K562 (cell line): ENCODE results near the gene MMP20. TPM values are rescaled to one million over a fixed set of nuclear protein-coding genes. Genes with fewer than 3 reads are reported as not detected.
"Not testable (repeated sequence)": the region's sequence is repeated elsewhere in the genome, so short reads cannot be mapped to it uniquely, and the experiment has no call there.

Experiments used
- ATAC-seq: fragments of 200-7000 bp; cut with Tn5 transposase; 3 replicates; pipeline ENCODE4 v1.9.1; 2020; ENCODE audit warnings: moderate library complexity
- BruUV-seq: library from RNA; stranded (reverse); fragments of 400-500 nt; replicated peaks from 2 replicates; lab custom pipeline; 2021; lab: Mats Ljungman, UMichigan
- CTCF ChIA-PET: fragments of 300-600 bp; formaldehyde crosslinking; extraction: SDS; loops from one replicate; lab custom pipeline; 2021; ENCODE audit warnings: low intra/inter-chr PET ratio; lab: Yijun Ruan, JAX
- POLR2A ChIA-PET: fragments of 300-600, 350-650 bp; sonication (Branson Sonifier 250); formaldehyde crosslinking; extraction: SDS; loops from one replicate; lab custom pipeline; 2021; ENCODE audit warnings: antibody characterized with exemption, inconsistent platforms; lab: Yijun Ruan, JAX
- DNase-seq, 4 experiments: peaks; one replicate each; pipeline versions ENCODE4 v3.0.0 to v3.0.0-alpha.2; 2011 to 2018; ENCODE audit warnings: low spot score in 3 of 4, mixed read lengths in 3 of 4; ENCODE audit errors: extremely low read depth in 1 of 4
- FAIRE-seq: peaks from 2 replicates; lab custom pipeline; 2011; peaks lifted over from hg19 to GRCh38; lab: Jason Lieb, UNC
- H2AFZ ChIP-seq: 2 replicates; pipeline ENCODE4 v1.6.0; 2011; ENCODE audit warnings: low read depth, low read length, control low read depth, inconsistent platforms
- H3K27ac ChIP-seq: fragments of 200-600 bp; 3 replicates; pipeline ENCODE4 v1.8.0; 2011; ENCODE audit warnings: low read depth, mild to moderate bottlenecking, control low read depth, inconsistent platforms, low read length, moderate library complexity, mixed read lengths; ENCODE audit errors: extremely low read depth
- H3K27me3 ChIP-seq, 2 experiments: fragments of 300-600 bp in 1 of 2; 2 replicates in 1 of 2; 3 replicates in 1 of 2; pipeline versions ENCODE4 v1.6.0 to v1.8.0; 2011; ENCODE audit warnings: inconsistent platforms in 2 of 2, low read length in 2 of 2, mild to moderate bottlenecking in 1 of 2, mixed read lengths in 1 of 2, moderate library complexity in 1 of 2; ENCODE audit not compliant: control insufficient read depth in 2 of 2, insufficient read depth in 2 of 2
- H3K36me3 ChIP-seq: fragments of 300-600 bp; 3 replicates; pipeline ENCODE4 v1.8.0; 2011; ENCODE audit warnings: mild to moderate bottlenecking, low read length, inconsistent platforms; ENCODE audit not compliant: control insufficient read depth, insufficient read depth
- H3K4me1 ChIP-seq, 2 experiments: fragments of 200-600 bp in 1 of 2; replicated peaks in 1 of 2; 2 replicates in 1 of 2; 3 replicates in 1 of 2; pipeline versions ENCODE4 v1.5.1 to v1.8.0; 2011; ENCODE audit warnings: inconsistent platforms in 2 of 2, low read length in 2 of 2, mild to moderate bottlenecking in 1 of 2, mixed read lengths in 1 of 2, moderate library complexity in 1 of 2; ENCODE audit not compliant: control insufficient read depth in 2 of 2, insufficient read depth in 2 of 2
- H3K4me2 ChIP-seq: 2 replicates; pipeline ENCODE4 v1.6.1; 2011; ENCODE audit warnings: low read length, control low read depth, inconsistent platforms, mixed read lengths; ENCODE audit not compliant: insufficient read depth
- H3K4me3 ChIP-seq: fragments of 200-600 bp; sonication (generic), shearing (Covaris generic); 2 replicates; pipeline ENCODE4 v1.5.1; 2016; ENCODE audit warnings: control low read depth, inconsistent platforms
- H3K79me2 ChIP-seq: fragments of 200-600 bp; 3 replicates; pipeline ENCODE4 v1.8.0; 2011; ENCODE audit warnings: low read length, inconsistent platforms; ENCODE audit not compliant: control insufficient read depth, insufficient read depth
- H3K9ac ChIP-seq, 2 experiments: 2 replicates each; pipeline versions ENCODE4 v1.6.0 to v1.6.1; 2011; ENCODE audit warnings: low read depth in 2 of 2, low read length in 2 of 2, control low read depth in 1 of 2, inconsistent platforms in 1 of 2, mild to moderate bottlenecking in 1 of 2, mixed read lengths in 1 of 2; ENCODE audit not compliant: insufficient read depth in 1 of 2
- H3K9me1 ChIP-seq: one replicate; pipeline ENCODE4 v1.6.0; 2011; ENCODE audit warnings: inconsistent platforms, mild to moderate bottlenecking, low read length, moderate library complexity; ENCODE audit not compliant: control insufficient read depth, insufficient read depth
- H3K9me3 ChIP-seq: replicated peaks from 2 replicates; pipeline ENCODE4 v1.5.1; 2011; ENCODE audit warnings: low read depth, low read length, inconsistent platforms; ENCODE audit not compliant: control insufficient read depth, insufficient read depth
- H4K20me1 ChIP-seq: replicated peaks from 2 replicates; pipeline ENCODE4 v1.6.1; 2011; ENCODE audit warnings: low read length, inconsistent platforms, mixed read lengths; ENCODE audit not compliant: control insufficient read depth, insufficient read depth
- E2F1 ChIP-seq: sonication (generic); formaldehyde crosslinking; IDR thresholded peaks from 2 replicates; pipeline ENCODE4 v1.8.1; 2023; ENCODE audit warnings: mild to moderate bottlenecking, missing genetic modification reagents, moderate library complexity
- WGBS: fragments of 100-300 bp; shearing (Covaris generic); methylation state at CpG from one replicate; pipeline ENCODE4 v1.1.6; 2016; ENCODE audit warnings: low coverage, mixed read lengths; ENCODE audit not compliant: insufficient coverage; ENCODE audit errors: missing lambda C conversion rate; 5-methylcytosine and 5-hydroxymethylcytosine counted together
- in situ Hi-C: fragments of 300-500 bp; cut with MboI; formaldehyde crosslinking; loops from 4 replicates; pipeline ENCODE4 v1.15.0; 2018; ENCODE audit warnings: inconsistent platforms, mixed read lengths
- intact Hi-C: fragments of 100-400 bp; cut with micrococcal nuclease; formaldehyde crosslinking; loops from 2 replicates; pipeline ENCODE4 v1.14.2; 2022
- polyA plus RNA-seq, 8 experiments: library from polyadenylated mRNA; depleted of rRNA in 4 of 8; stranded (reverse) in 5 of 8; unstranded in 3 of 8; fragments of >200 nt; fragmentation: Nextera tagmentation in 2 of 8; fragmentation: Illumina TruSeq in 1 of 8; extraction: Ambion mirVana in 2 of 8; extraction: Trizol in 1 of 8; gene quantifications; 2 replicates each; pipeline versions ENCODE4 v1.2.1 to v1.2.3, GENCODE V29; 2011 to 2014; ENCODE audit warnings: inconsistent platforms in 1 of 8, missing spikeins in 1 of 8
- total RNA-seq, 7 experiments: library from RNA; depleted of rRNA in 6 of 7; stranded (reverse); fragments of >200 nt in 6 of 7; fragmentation: Illumina TruSeq in 2 of 7; extraction: Trizol in 2 of 7; gene quantifications; 2 replicates each; pipeline versions ENCODE4 v1.2.1 to v1.2.3, GENCODE V29; 2011 to 2021; ENCODE audit warnings: low replicate concordance in 1 of 7
- TF ChIP-seq, protein P1 (sequence below): sonication (generic); formaldehyde crosslinking; IDR thresholded peaks from 2 replicates; pipeline ENCODE4 v1.8.1; 2023; ENCODE audit warnings: mild to moderate bottlenecking, missing genetic modification reagents
- TF ChIP-seq, protein P2 (sequence below): sonication (generic); formaldehyde crosslinking; IDR thresholded peaks from 2 replicates; pipeline ENCODE4 v1.8.0; 2022; ENCODE audit warnings: mild to moderate bottlenecking, missing genetic modification reagents

Gene MMP20
- total and polyA plus RNA-seq, 9 of the 15 experiments (the other 6 are each of a cell fraction or from before 2014, with no cell fraction given) = not detected

- TF ChIP-seq, protein P1, sequence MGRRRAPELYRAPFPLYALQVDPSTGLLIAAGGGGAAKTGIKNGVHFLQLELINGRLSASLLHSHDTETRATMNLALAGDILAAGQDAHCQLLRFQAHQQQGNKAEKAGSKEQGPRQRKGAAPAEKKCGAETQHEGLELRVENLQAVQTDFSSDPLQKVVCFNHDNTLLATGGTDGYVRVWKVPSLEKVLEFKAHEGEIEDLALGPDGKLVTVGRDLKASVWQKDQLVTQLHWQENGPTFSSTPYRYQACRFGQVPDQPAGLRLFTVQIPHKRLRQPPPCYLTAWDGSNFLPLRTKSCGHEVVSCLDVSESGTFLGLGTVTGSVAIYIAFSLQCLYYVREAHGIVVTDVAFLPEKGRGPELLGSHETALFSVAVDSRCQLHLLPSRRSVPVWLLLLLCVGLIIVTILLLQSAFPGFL = no peak
- no peak for TF ChIP-seq E2F1 (CRISPR knock-in tag)
- TF ChIP-seq, protein P2, sequence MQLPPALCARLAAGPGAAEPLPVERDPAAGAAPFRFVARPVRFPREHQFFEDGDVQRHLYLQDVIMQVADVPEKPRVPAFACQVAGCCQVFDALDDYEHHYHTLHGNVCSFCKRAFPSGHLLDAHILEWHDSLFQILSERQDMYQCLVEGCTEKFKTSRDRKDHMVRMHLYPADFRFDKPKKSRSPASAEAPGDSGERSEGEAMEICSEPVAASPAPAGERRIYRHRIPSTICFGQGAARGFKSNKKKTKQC (CRISPR knock-in tag) = no peak
- TF ChIP-seq, all 486 proteins: peak for 0
These were observed 5.7 kb upstream of the MMP20 start (continued) for GRCh38 chr11:102630598-102631448.

GRCh38 chr11:102629908-102630307 is 4.8 kb upstream of the MMP20 start:
- H3K9me3 ChIP-seq, H2AFZ ChIP-seq, H3K9ac ChIP-seq, H3K9me1 ChIP-seq, H3K4me1 ChIP-seq, in situ Hi-C loops, H4K20me1 ChIP-seq, H3K36me3 ChIP-seq, CTCF ChIA-PET, H3K4me2 ChIP-seq, H3K27me3 ChIP-seq, ATAC-seq, intact Hi-C loops, POLR2A ChIA-PET, DNase-seq, BruUV-seq, H3K4me3 ChIP-seq, H3K79me2 ChIP-seq, H3K27ac ChIP-seq: not testable (repeated sequence)
- FAIRE-seq = peak; percentile 23
- WGBS = 0% methylated on average over 1 of the region's 1 CpG
